Osteocyte (in vitro differentiated cells): Measurements from ENCODE around the gene PRB3. TPM values are rescaled to one million over a fixed set of nuclear protein-coding genes. Genes with fewer than 3 reads are reported as not detected.

Source experiments
- DNase-seq: peaks from one replicate; pipeline ENCODE4 v3.0.0; 2021; ENCODE audit warnings: mixed read lengths; ENCODE audit not compliant: unreplicated experiment; ENCODE audit errors: extremely low spot score
- H3K27ac Mint-ChIP-seq: one replicate; pipeline ENCODE4 v1.8.0; 2021; ENCODE audit warnings: mild to moderate bottlenecking, mixed read lengths; ENCODE audit not compliant: unreplicated experiment
- H3K27me3 Mint-ChIP-seq: one replicate; pipeline ENCODE4 v1.8.0; 2021; ENCODE audit warnings: mixed read lengths; ENCODE audit not compliant: unreplicated experiment
- H3K36me3 Mint-ChIP-seq: one replicate; pipeline ENCODE4 v1.8.0; 2021; ENCODE audit warnings: mixed read lengths; ENCODE audit not compliant: unreplicated experiment
- H3K4me1 Mint-ChIP-seq: one replicate; pipeline ENCODE4 v1.8.0; 2021; ENCODE audit warnings: mixed read lengths; ENCODE audit not compliant: unreplicated experiment
- H3K4me3 Mint-ChIP-seq: one replicate; pipeline ENCODE4 v1.8.0; 2021; ENCODE audit warnings: mild to moderate bottlenecking, moderate library complexity, mixed read lengths; ENCODE audit not compliant: unreplicated experiment
- H3K9me3 Mint-ChIP-seq: one replicate; pipeline ENCODE4 v1.8.0; 2021; ENCODE audit warnings: mixed read lengths; ENCODE audit not compliant: unreplicated experiment
- CTCF ChIP-seq: fragments of 200-600 bp; sonication (generic); IDR thresholded peaks from 2 replicates; pipeline ENCODE4 v1.5.0; 2021; ENCODE audit warnings: antibody characterized with exemption, mild to moderate bottlenecking, moderate library complexity
- long read RNA-seq: library from polyadenylated mRNA; unstranded; transcript quantifications from one replicate; pipeline ENCODE4 v2.0.0, GENCODE V29; 2021
- total RNA-seq: library from RNA; stranded (reverse); gene quantifications from 2 replicates; pipeline ENCODE4 v1.2.1, GENCODE V29; 2021

Gene PRB3
- not detected in 2 replicates for total RNA-seq
- long read RNA-seq = 0 reads

- no peaks in the 10 kb centered on the region for H3K36me3 Mint-ChIP-seq
- no peak within 1 kb of the TSS for H3K4me3 Mint-ChIP-seq
- no peaks in the 10 kb centered on the region for H3K4me1 Mint-ChIP-seq
- H3K27me3 Mint-ChIP-seq = no peaks in the 10 kb centered on the region
- no peak for TF ChIP-seq CTCF
- no peak for DNase-seq
- no peaks in the 10 kb centered on the region for H3K9me3 Mint-ChIP-seq
- H3K27ac Mint-ChIP-seq = no peak within 1 kb of the TSS
These were observed at the start of gene PRB3 for GRCh38 chr12:11269607-11270006. PRB3 (minus strand) TSS chr12:11269707; CDS start chr12:11269669, 38 bp downstream.

- H3K4me1 Mint-ChIP-seq = no peaks in the 10 kb centered on the region
- H3K27me3 Mint-ChIP-seq = no peaks in the 10 kb centered on the region
- H3K36me3 Mint-ChIP-seq = no peaks in the 10 kb centered on the region
- H3K27ac Mint-ChIP-seq = no peak within 1 kb of the TSS
- no peak for TF ChIP-seq CTCF
- no peak for DNase-seq
- H3K4me3 Mint-ChIP-seq = no peak within 1 kb of the TSS
- peaks cover 9% of the 10 kb centered on the region for H3K9me3 Mint-ChIP-seq
These were observed 40.8 kb upstream of the PRB3 start, which contains the start of gene PRB4 for GRCh38 chr12:11310336-11310735. PRB4 (minus strand) TSS chr12:11310436; CDS start chr12:11310398, 38 bp downstream.

GRCh38 chr12:11307143-11307542 is 37.6 kb upstream of the PRB3 start:
- Mint-ChIP-seq H3K27ac (no peak overlapping the region), H3K4me3 (no peak overlapping the region), H3K4me1 (no peaks in the 10 kb centered on the region), H3K36me3 (no peaks in the 10 kb centered on the region), H3K27me3 (no peaks in the 10 kb centered on the region), H3K9me3 (peaks cover 16% of the 10 kb centered on the region)
- no peak for DNase-seq
- TF ChIP-seq CTCF = no peak

- H3K4me3 Mint-ChIP-seq = no peak overlapping the region
- no peaks in the 10 kb centered on the region for H3K9me3 Mint-ChIP-seq
- TF ChIP-seq CTCF = no peak
- no peak for DNase-seq
- no peaks in the 10 kb centered on the region for H3K36me3 Mint-ChIP-seq
- H3K4me1 Mint-ChIP-seq = no peaks in the 10 kb centered on the region
- no peaks in the 10 kb centered on the region for H3K27me3 Mint-ChIP-seq
- no peak overlapping the region for H3K27ac Mint-ChIP-seq
These were observed 3.9 kb upstream of the PRB3 start for GRCh38 chr12:11273449-11273848.

GRCh38 chr12:11264501-11264900 is 5.0 kb downstream of the PRB3 start:
- no peak overlapping the region for H3K27ac Mint-ChIP-seq

More at GRCh38 chr12:11264501-11264900, 5.0 kb downstream of the PRB3 start:
- DNase-seq = no peak
- Mint-ChIP-seq H3K4me1 (no peaks in the 10 kb centered on the region), H3K9me3 (peaks cover 30% of the 10 kb centered on the region), H3K36me3 (no peaks in the 10 kb centered on the region), H3K4me3 (no peak overlapping the region), H3K27me3 (no peaks in the 10 kb centered on the region)
- no peak for TF ChIP-seq CTCF
